K562 (cell line): ENCODE data around the gene AP4E1.

Experiments used
- CBFB ChIP-seq: sonication (generic); formaldehyde crosslinking; IDR thresholded peaks from 2 replicates; pipeline ENCODE4 v1.4.0; 2020; ENCODE audit warnings: mild to moderate bottlenecking, missing genetic modification reagents
- CTCF ChIP-seq, 3 experiments: IDR thresholded peaks in 2 of 3; conservative IDR thresholded peaks in 1 of 3; 2 replicates each; pipeline ENCODE4 v1.5.1; 2011 to 2012; ENCODE audit warnings: low read length in 3 of 3, mild to moderate bottlenecking in 3 of 3, control low read depth in 2 of 3, improper control_type of control experiment in 1 of 3, inconsistent platforms in 1 of 3, low read depth in 1 of 3, mixed read lengths in 1 of 3, moderate library complexity in 1 of 3; ENCODE audit not compliant: insufficient read depth in 2 of 3
- FOXP1 ChIP-seq: sonication (generic); formaldehyde crosslinking; IDR thresholded peaks from 2 replicates; pipeline ENCODE4 v1.8.0; 2022; ENCODE audit warnings: mild to moderate bottlenecking, missing genetic modification reagents
- LEF1 ChIP-seq: fragments of 450-650 bp; IDR thresholded peaks from 2 replicates; pipeline ENCODE4 v1.6.1; 2016; ENCODE audit warnings: mild to moderate bottlenecking
- MAX ChIP-seq: sonication (generic); formaldehyde crosslinking; IDR thresholded peaks from 2 replicates; pipeline ENCODE4 v1.9.0; 2022; ENCODE audit warnings: mild to moderate bottlenecking, missing genetic modification reagents
- POLR2A ChIP-seq: fragments of 450-650 bp; conservative IDR thresholded peaks from 2 replicates; pipeline ENCODE4 v1.6.1; 2016
- POLR2AphosphoS5 ChIP-seq: IDR thresholded peaks from 2 replicates; pipeline ENCODE4 v1.6.1; 2011; ENCODE audit warnings: mild to moderate bottlenecking, low read depth, low read length, moderate library complexity; ENCODE audit not compliant: control insufficient read depth, insufficient read depth
- PTBP1 ChIP-seq: fragments of 200-400 bp; formaldehyde crosslinking; IDR thresholded peaks from 2 replicates; pipeline ENCODE4 v1.6.1; 2017; ENCODE audit warnings: low read depth, low read length
- RNF2 ChIP-seq: sonication (generic); IDR thresholded peaks from 2 replicates; pipeline ENCODE4 v1.6.1; 2016
- SRSF1 ChIP-seq: fragments of 200-400 bp; formaldehyde crosslinking; IDR thresholded peaks from 2 replicates; pipeline ENCODE4 v1.6.1; 2017; ENCODE audit warnings: mild to moderate bottlenecking, low read depth, low read length, moderate library complexity
- THAP7 ChIP-seq: fragments of 250-450 bp; sonication (Bioruptor Pico); IDR thresholded peaks from 2 replicates; pipeline ENCODE4 v1.5.0; 2021
- ZBTB2 ChIP-seq: fragments of 450-650 bp; IDR thresholded peaks from 2 replicates; pipeline ENCODE4 v1.6.1; 2016; ENCODE audit warnings: antibody characterized with exemption
- ZC3H4 ChIP-seq: sonication (generic); formaldehyde crosslinking; IDR thresholded peaks from 2 replicates; pipeline ENCODE4 v1.9.0; 2021; ENCODE audit warnings: missing genetic modification reagents, borderline replicate concordance
- ZNF140 ChIP-seq: fragments of 250-450 bp; sonication (Bioruptor Pico); IDR thresholded peaks from 2 replicates; pipeline ENCODE4 v1.8.0; 2021; ENCODE audit warnings: moderate library complexity, mild to moderate bottlenecking, inconsistent platforms

- TF ChIP-seq THAP7 (CRISPR knock-in tag), result no peak
- TF ChIP-seq RNF2, result no peak
- no peak for TF ChIP-seq CTCF (IDR thresholded peaks at IDR 0.05 in 2 of 3, conservative IDR thresholded peaks at IDR 0.05 in 1 of 3; ENCODE audit: insufficient read depth in 2 of 3, low read depth in 1 of 3, low read length in 3 of 3)
- no peak for TF ChIP-seq SRSF1
- TF ChIP-seq ZNF140 (CRISPR knock-in tag), result no peak
- no peak for TF ChIP-seq ZBTB2
- TF ChIP-seq PTBP1, result no peak
- TF ChIP-seq POLR2A, result no peak
- TF ChIP-seq ZC3H4, result no peak
- no peak for TF ChIP-seq FOXP1 (CRISPR knock-in tag)
- no peak for TF ChIP-seq POLR2AphosphoS5
- TF ChIP-seq LEF1, result no peak
- TF ChIP-seq CBFB, result no peak
- no peak for TF ChIP-seq MAX (CRISPR knock-in tag)
Observed at GRCh38 chr15:50911001-50911400, 2.5 kb downstream of the AP4E1 start.
